NCI-H1105 (cell line): ENCODE results near the gene PRKAR2A.
A peak's percentile ranks its signal among the peaks of the same experiment; 100 is the strongest.
"Not testable (repeated sequence)": the region's sequence is repeated elsewhere in the genome, so short reads cannot be mapped to it uniquely, and the experiment has no call there.

Source experiments
- DNase-seq: peaks from one replicate; lab custom pipeline; 2025; lab: John Stamatoyannopoulos, UW

PRKAR2A gene

DNA sequence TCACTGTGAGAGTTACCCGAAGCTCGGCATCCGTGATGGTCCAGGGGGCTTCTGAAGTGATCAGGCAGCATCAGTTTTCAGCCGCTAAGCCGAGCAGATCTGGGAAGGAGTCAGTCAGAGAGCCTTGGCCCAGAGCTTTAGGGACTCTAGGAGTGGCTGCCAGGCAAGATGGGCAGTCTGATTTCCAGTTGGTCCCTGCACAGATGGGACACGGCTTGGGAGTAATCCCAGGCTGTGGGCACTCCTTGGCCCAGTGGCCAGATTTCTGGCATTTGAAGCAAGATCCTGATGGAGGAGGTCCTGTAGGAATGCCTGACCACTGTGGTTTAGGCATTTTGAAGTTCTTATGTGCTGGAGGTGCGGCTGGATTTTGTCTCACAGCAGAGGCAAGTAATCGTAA lies 120.2 kb downstream of the PRKAR2A start:
- DNase-seq, result no peak

DNA sequence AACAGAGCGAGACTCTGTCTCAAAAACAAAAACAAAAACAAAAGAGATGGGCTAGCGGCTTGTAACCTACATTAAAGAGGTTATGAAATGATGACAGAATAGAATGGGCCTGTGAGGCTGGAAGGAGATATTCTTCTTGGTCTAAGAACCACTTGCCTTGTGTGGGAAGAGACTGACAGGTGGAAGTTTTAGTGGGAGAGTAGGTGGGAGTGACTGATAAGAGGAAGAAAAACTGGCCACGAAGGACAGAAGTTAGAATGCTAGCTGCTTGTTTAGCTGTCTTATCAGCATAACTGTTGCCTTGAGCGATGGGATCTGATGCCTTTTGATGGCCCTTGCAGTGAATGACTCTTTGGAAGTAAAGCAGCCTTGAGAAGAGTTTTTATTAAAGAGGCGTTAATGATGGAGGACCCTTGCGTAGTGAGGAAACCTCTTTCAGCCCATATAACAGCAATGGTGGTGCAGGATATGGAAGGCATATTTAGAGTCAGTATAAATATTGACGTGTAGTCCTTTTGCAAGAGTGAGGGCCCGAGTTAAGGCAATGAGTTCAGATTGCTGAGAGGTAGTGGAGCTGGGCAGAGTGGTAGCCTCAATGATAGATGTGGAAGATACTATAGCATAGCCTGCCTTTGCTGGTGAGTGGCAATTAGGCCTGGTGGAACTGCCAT lies 122.4 kb downstream of the PRKAR2A start:
- DNase-seq, result not testable (repeated sequence)

GRCh38 chr3:48723725-48724124 lies 123.9 kb downstream of the PRKAR2A start:
- DNase-seq, result no peak

DNA sequence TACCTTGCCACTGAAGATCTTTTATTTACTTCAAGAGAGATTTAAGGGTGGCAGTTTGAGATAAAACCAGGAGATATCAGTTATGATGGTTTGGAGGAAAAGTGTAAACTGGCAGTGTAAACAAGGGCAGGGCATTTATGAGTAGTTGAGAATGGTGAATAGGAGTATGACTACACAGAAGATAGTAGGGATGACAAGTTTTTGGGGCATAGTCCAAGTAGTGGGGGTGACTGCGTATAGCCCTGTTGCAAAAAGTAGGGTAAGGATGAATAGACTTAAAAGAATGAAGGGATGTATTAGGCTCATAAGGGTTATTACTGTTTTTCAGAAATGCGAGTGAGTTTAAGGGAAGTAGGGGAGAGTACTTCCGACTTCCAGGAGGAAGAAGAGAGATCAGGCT lies 124.4 kb downstream of the PRKAR2A start:
- not testable (repeated sequence) for DNase-seq

- DNase-seq, result peak; percentile 93
These were observed 130.5 kb downstream of the PRKAR2A start, which contains the start of gene IP6K2 for GRCh38 chr3:48716982-48717746. Gene IP6K2 (minus strand): TSS chr3:48717221. CDS start chr3:48695291, 21,930 bp downstream.

DNA sequence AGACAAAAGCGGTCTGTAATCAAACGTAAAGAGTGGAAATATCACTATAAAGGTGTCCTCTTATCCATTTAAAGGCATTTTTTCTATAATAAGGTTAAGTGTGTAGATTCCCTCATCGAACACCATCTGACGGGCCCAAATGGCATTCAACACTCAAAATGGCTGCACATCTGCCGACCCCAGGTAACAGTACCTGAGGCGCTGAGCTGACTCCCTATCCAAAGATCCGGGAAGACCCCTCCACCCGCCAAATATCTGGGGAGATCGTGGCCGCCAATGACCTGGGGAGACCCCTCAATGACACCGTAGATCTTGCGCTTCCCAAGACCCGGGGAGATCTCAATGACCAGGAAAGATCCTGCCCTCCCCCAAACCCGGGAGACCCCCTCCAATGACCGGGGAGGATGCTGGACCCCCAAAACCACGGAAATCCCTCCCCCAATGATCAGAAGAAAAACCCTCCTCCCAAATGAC lies 131.1 kb downstream of the PRKAR2A start:
- DNase-seq, result no peak

GRCh38 chr3:48715174-48715800 lies 132.4 kb downstream of the PRKAR2A start:
- no peak for DNase-seq

GRCh38 chr3:48711727-48712126 lies 135.9 kb downstream of the PRKAR2A start:
- no peak for DNase-seq

- no peak for DNase-seq
These were observed 138.6 kb downstream of the PRKAR2A start for GRCh38 chr3:48709051-48709461.

DNA sequence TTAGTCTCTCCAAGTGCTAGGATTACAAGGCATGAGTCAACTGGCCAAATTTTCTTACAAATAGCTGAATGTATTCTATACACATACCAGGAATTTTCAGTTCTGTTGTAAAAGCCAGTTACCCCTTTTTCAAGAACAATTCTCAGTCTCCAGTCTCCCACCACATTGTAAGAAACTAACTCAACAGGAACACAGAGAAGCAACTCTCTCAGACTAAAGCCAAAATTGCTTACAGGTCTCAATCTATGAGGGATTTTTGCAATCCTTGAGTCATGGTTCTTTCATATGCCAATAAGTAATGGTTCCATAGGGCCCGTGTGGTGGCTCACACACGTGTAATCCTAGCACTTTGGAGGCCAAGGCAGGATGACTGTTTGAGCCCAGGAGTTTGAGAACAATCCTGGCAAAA lies 139.2 kb downstream of the PRKAR2A start:
- DNase-seq, result no peak

GRCh38 chr3:48707157-48707556 lies 140.5 kb downstream of the PRKAR2A start:
- no peak for DNase-seq

DNA sequence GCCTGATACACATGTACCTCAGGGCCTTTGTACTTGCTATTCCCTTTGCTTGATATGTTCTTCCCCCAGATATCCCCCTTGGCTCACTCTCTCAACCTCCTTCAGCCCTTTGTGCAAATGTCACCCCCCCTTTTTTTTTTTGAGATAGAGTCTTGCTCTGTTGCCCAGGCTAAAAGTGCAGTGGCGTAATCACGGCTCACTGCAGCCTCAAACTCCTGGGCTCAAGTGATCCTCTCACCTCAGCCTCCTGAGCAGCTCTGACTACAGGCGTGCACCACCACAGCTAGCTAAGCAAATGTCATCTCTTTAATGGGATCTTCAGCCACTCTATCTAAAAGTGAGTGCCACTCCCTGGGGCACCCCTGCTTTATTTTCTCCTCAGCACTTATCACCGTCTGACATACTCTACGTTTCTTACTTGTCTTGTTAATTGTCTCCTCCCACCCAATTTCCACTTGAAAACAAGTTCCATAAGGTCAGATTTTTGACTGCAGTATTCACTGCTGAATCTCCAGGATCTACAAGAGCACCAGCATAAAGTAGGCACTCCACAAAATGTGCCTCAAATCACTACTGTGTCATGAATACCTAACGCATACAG lies 145.3 kb downstream of the PRKAR2A start:
- DNase-seq, result no peak

GRCh38 chr3:48700731-48701405 lies 146.8 kb downstream of the PRKAR2A start:
- no peak for DNase-seq

GRCh38 chr3:48698891-48699290 lies 148.8 kb downstream of the PRKAR2A start:
- no peak for DNase-seq

- no peak for DNase-seq
These were observed 149.7 kb downstream of the PRKAR2A start for GRCh38 chr3:48697952-48698351.

DNA sequence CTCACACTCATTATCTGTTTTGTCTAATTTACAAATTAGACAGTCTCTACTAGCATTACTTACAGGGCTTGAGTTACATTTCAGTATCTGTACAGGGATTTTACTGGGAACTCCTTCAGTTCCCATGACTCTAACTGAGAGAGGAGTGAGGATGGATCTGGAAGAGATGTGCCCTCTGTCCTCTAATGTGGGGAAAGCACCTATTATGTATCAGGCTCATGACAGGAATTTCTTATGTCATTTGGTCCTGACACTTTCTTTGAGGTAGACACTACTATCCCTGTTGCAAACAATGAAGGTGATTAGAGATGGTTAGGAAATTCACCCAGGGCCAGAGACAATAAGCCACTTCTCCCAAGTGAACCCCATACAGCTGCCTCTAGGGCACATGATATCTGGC lies 151.1 kb downstream of the PRKAR2A start:
- no peak for DNase-seq
